Left forelimb (tissue), 1 donor: ENCODE measurements around the gene CHRNA7.

Source experiments
- DNase-seq: peaks from one replicate; pipeline ENCODE4 v3.0.0-alpha.2; 2018; ENCODE audit warnings: low spot score

The CHRNA7 gene

GRCh38 chr15:32029862-32030781 is at the start of gene CHRNA7:
TSS of gene CHRNA7 (plus strand) at chr15:32030515. CDS start at chr15:32030595, 80 bp downstream.
- peak; percentile 85 for DNase-seq

GRCh38 chr15:31985607-31986006 is 44.7 kb upstream of the CHRNA7 start:
- no peak for DNase-seq

- DNase-seq: no peak
Observed at GRCh38 chr15:31993062-31993461, 37.3 kb upstream of the CHRNA7 start.

GRCh38 chr15:31997711-31998110 is 32.6 kb upstream of the CHRNA7 start:
- DNase-seq: no peak

- no peak for DNase-seq
Observed at GRCh38 chr15:32003558-32003957, 26.8 kb upstream of the CHRNA7 start.

GRCh38 chr15:32004249-32004648 is 26.1 kb upstream of the CHRNA7 start:
- DNase-seq: no peak

GRCh38 chr15:32007355-32007960 is 22.9 kb upstream of the CHRNA7 start:
- no peak for DNase-seq

- DNase-seq: no peak
Observed at GRCh38 chr15:32014953-32015352, 15.4 kb upstream of the CHRNA7 start.

- no peak for DNase-seq
Observed at GRCh38 chr15:32020156-32020555, 10.2 kb upstream of the CHRNA7 start.

- no peak for DNase-seq
Observed at GRCh38 chr15:32028921-32029320, 1.4 kb upstream of the CHRNA7 start.

- peak; percentile 66 for DNase-seq
Observed at GRCh38 chr15:32029409-32029861, 880 bp upstream of the CHRNA7 start.

GRCh38 chr15:32030795-32031194 is 480 bp downstream of the CHRNA7 start:
- DNase-seq: no peak

- DNase-seq: no peak
Observed at GRCh38 chr15:32033186-32033890, 3.0 kb downstream of the CHRNA7 start.

- DNase-seq: no peak
Observed at GRCh38 chr15:32034106-32034505, 3.8 kb downstream of the CHRNA7 start.

GRCh38 chr15:32035285-32035684 is 5.0 kb downstream of the CHRNA7 start:
- DNase-seq: no peak

- DNase-seq: no peak
Observed at GRCh38 chr15:32036971-32037370, 6.7 kb downstream of the CHRNA7 start.

- DNase-seq: no peak
Observed at GRCh38 chr15:32041294-32041693, 11.0 kb downstream of the CHRNA7 start.

- no peak for DNase-seq
Observed at GRCh38 chr15:32042269-32042972, 12.1 kb downstream of the CHRNA7 start.

- DNase-seq: no peak
Observed at GRCh38 chr15:32053719-32054118, 23.4 kb downstream of the CHRNA7 start.

GRCh38 chr15:32057876-32058425 is 27.6 kb downstream of the CHRNA7 start:
- no peak for DNase-seq

- DNase-seq: no peak
Observed at GRCh38 chr15:32060706-32061105, 30.4 kb downstream of the CHRNA7 start.

- no peak for DNase-seq
Observed at GRCh38 chr15:32067115-32067514, 36.8 kb downstream of the CHRNA7 start.
